ENCODE data around the gene PFKM.

PFKM gene

DNA sequence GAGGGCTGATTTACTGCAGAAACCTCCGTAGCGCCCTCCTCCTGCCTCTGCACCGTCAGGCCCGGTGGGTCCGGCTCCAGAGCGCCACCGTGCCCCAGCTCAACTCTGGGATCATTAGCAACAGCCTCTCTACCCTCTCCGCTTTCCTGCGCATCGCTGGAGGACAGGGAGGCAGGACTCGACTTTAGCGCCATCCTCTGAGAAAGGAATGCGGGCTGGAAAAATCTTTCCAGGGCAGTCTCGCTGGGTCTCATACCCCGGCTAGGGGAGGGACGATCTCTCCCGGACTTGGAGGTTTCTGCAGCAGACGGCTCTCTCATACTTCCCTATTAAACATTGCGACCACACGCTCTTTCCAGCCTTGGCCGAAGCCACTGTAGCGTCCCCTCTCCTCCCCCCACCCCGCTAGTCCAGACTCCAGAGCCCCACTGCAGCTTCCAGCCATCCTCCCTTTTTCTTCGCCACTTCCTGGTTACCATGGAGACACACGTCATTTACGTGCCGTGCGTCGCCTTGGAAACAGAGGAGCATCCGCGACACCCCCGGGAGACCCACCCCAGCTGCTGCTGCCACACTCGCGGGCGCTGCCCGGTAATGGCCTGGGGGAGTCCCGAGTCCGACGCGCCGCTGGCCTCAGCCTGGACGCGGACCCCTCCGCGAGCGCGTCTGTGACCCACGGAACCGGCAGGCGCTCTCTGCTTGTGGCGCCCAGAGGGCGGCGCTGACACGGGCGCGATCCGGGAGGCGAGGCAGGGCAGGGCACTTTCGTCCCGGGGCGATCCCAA lies 64.1 kb downstream of the PFKM start, which contains the start of gene CCDC184:
Gene CCDC184 (plus strand): TSS at position 554 of the 785 bp plus-strand sequence. CDS start 479 bp downstream, outside the sequence.
- peak within 1 kb of the TSS in 4 of 21 experiments; percentile 7 to 69 (median 50) for H3K27ac ChIP-seq
- H3K4me3 ChIP-seq, result peak within 1 kb of the TSS; percentile 45 to 70 (median 54)

DNA sequence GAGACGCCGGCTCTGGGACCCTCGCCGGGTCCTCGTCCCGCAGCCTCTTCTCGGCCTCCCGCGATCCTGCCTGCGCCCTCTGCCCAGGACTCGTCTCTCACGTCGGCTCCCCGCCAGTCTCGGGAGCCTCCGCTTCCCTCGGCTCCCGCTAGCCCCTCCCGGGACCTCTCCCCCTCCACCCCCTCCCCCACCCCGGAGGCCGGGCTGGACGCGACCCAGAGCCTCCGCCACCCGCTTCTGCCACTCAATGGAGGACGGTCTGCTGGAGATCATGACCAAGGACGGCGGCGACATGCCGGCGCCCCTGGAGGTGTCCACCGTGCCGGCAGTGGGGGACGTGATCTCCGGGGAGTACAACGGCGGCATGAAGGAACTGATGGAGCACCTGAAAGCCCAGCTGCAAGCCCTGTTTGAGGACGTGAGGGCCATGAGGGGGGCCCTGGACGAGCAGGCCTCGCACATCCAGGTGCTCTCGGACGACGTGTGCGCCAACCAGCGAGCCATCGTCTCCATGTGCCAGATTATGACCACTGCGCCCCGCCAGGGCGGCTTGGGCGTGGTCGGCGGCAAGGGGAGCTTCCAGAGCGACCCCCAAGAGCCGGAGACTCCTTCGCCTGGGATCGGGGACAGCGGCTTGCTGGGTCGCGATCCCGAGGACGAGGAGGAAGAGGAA lies 64.8 kb downstream of the PFKM start:
- peak overlapping the region in 2 of 21 experiments; percentile 48 to 52 for H3K27ac ChIP-seq
- H3K4me3 ChIP-seq, result peak overlapping the region; percentile 45 to 70 (median 54)

DNA sequence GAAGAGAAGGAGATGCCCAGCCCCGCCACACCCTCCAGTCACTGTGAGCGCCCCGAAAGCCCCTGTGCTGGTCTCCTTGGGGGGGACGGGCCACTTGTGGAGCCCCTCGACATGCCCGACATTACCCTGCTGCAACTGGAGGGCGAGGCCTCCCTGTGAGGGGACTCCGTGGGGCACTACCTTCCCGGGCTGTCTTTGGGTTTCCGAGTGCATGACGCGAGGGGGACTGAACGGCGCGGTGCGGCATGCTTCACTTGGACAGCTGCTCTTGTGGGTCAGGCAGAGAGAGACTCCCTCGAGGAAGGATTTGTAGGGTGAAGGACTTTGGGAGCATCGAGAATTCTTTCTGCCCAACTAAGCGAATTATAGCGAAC lies 65.4 kb downstream of the PFKM start:
- no peak overlapping the region for H3K27ac ChIP-seq
- peak overlapping the region in 2 of 7 experiments; percentile 54 to 70 for H3K4me3 ChIP-seq

DNA sequence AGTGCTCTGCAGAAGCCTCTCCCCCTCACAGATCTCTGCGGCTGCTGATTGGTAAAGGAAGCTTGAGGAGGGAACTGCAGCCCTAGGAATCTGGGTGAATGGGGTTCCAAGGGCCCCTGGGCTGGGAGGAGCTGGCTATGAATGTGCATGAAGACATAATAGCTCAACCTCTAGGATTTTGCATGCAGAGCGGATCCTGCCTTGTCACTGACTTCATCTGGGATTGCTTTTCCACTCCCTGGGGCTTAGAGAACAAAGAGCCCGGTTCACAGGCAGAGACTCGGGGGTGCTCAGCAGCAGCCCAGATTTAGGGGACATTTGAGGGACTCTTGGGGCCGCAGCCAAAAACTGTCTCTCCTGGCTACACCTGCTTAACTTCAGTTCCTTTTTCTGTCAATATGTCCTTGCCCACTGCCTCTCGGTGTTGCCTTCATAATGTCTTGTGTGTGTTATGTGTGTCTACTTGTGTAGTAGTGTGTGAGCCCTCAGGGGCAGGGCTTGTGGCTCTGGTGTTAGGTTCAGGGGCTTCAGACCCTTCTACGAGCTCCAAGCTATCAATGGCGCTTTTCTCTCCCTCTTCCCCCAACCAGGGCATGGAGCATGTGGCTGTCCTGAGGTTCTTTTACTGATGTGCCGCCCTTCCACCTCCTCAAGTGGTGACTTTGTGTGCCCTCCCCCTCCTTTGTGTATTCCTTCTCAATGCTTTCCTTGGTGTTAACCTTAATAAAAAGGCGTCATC lies 66.2 kb downstream of the PFKM start:
- Histone ChIP-seq H3K27ac (no peak overlapping the region), H3K4me3 (no peak overlapping the region)

DNA sequence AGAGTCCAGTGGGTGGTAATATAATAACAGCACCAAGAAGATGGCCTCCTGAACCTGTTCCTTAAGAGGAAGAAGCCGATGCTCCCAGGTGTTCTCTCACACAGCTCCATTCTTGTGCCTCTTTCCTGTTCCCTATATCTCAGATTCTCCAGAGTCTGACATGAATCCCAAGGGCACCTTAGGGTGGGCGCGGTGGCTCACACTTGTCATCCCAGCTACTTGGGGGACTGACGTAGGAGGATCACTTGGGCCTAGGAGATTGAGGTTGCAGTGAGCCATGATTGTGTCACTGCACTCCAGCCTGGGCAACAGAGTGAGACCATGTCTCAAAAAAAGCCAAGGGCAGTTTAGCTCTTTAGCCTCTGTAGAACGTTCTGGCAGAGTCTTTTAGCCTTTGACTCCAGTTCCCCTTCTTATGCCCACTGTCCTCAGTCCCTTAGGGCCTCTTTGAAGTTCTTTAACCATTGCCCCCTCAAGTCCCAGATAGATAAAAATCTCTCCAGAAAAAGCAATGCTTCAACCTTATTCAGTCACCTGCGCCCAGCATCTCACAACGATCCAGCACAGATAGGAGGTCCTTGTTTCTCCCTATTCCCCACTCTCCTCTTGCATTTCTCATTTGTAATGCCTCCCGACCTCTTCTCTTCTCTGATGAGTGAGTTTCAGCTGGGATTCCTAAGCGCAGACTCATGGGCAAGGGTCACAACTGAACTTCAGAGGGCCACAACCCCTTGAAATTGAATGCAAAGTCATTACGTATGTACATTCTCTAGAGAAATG lies 68.9 kb downstream of the PFKM start:
- no peak overlapping the region for H3K4me3 ChIP-seq
- no peak overlapping the region for H3K27ac ChIP-seq

DNA sequence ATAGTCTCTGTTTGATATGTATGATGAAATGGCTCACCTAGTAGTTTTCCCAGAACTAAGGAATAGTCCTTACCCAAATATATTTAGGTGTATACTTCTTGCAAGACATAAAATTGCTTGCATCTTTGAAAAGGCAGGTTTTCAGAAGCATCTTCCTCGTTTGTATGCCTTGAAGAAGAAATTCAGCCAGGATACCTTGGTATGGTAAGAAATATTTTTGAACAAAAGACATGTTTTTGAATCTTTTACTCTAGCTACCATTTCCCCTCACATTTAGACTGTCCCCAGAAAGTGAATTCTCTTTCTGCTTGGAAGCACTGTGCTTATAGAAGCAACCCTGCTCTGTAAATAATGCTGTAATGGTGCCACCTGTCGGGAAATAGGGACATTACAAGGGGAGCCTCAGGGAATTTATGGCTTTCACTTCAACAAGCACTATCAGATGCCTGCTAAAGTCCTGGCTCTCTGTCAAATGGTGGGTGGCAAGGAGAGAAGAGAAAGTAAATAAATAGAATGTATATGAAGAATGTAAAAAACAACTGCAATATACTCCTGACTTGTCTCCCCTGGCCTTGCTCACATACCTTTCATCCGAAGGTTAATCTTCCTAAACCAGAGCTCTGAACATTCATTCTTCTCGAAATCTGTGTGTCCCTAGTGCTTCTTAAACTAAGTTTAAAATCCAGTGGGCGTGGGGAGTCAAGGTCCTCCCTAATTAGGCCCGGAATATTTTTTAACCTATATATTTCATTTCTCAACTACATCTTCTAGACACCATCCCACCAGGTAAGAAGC lies 70.4 kb downstream of the PFKM start:
- no peak overlapping the region for H3K27ac ChIP-seq
- H3K4me3 ChIP-seq, result no peak overlapping the region

DNA sequence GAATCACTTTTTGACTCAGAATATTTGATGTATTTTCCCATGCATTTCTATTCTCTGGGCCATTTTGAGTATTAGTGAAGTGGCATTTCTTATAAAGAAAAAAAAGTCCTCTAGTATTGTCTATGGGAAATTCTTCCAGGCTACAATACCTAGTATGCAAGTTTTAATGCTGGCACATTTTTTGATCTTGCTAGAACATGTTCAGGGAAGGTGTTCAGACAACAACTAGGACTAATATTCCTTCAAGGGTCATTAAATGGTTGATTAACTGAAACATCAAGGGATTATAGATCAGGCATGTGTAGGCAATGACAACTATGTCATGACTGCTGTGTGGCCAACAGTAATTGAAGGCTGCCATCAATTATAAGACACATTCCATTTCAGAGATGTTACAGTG lies 71.9 kb downstream of the PFKM start:
- Histone ChIP-seq H3K27ac (no peak overlapping the region), H3K4me3 (no peak overlapping the region)

DNA sequence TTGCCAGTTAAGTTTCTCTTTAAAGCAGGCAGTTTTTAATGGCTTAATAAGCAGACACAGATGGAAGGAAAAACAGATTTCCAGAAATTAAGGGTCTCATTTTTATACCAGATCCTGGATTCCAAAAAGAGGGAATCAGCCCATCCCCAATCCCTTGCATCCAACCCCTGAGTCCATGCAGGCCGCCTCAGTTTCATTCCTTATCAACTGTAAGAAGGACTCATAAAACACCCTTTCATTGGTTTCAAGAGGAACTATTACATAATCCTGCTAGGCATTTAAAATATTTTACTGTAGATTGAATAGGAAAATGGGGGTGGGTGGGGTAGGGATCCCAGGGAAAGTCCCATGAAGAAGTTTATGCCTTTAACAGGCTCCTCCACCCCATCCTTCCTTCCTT lies 73.7 kb downstream of the PFKM start:
- Histone ChIP-seq H3K27ac (no peak overlapping the region), H3K4me3 (no peak overlapping the region)

DNA sequence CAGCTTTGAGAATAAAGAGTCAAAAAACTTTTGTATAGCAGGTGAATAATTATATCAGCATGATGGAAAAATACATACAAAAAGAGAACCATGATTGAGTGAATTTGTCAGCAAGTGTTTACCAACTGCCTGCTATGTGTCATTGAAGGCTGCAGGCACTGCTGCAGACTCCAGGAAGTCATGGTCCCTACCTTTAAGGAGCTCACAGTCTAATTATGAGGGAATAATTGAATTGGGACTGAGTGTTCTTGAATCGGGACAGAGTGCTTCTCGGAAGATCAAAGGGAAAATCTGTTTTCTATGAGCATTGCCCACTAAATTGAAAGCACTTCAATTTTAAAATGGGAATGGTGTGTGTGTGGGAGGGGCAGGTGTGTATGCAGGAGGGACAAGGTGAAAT lies 74.5 kb downstream of the PFKM start:
- no peak overlapping the region for H3K4me3 ChIP-seq
- no peak overlapping the region for H3K27ac ChIP-seq

DNA sequence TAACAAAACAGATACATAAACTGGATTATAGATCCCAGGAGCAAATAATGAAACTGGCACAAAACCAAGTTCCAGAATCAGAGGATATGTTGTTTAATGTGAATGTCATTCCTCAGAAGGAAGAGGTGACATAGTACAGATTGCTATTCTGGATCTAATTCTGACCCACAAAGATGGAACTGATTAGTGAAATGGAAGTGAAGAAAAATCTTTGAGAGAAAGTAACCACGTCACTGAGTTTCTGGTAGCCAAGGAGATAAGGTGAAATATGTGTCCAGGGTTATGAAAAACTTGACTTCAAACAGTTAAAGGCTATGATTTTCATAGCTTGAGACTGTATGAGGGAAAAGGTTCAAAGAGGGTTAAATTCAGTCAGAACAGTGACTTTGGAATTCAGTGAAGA lies 75.6 kb downstream of the PFKM start:
- no peak overlapping the region for H3K4me3 ChIP-seq
- no peak overlapping the region for H3K27ac ChIP-seq

Data from skin epidermis (tissue), 12 donors.